ENCODE measurements around the gene TTC22. TPM values are rescaled to one million over a fixed set of nuclear protein-coding genes. Genes with fewer than 3 reads are reported as not detected.

Gene TTC22
- total RNA-seq, 2 experiments from 2014 or later, result 9.1 to 17.9 TPM

- CTCF ChIA-PET, result interaction anchor here (0.6 to 4.5 kb wide), 4 partner anchors 37 to 232 kb away, joined by 3 to 20 read pairs (median 5); partner anchors contain the start of gene TTC22
- ATAC-seq, result peak; percentile 97
- no peaks in the 10 kb centered on the region for H3K36me3 Mint-ChIP-seq
These were observed 36.8 kb downstream of the TTC22 start, which contains the start of gene PARS2 for GRCh38 chr1:54764133-54764921. Gene PARS2 (minus strand): TSS chr1:54764523. CDS start chr1:54759161, 5,362 bp downstream.

GRCh38 chr1:54763816-54764132 is 37.3 kb downstream of the TTC22 start:
- peak overlapping the region; percentile 90 for H3K27ac Mint-ChIP-seq
- peak overlapping the region; percentile 92 for H3K4me3 Mint-ChIP-seq
- ATAC-seq, result no peak
- peaks cover 1% of the 10 kb centered on the region for H3K36me3 Mint-ChIP-seq
- DNase-seq, result peak; percentile 50
- H3K27me3 Mint-ChIP-seq, result no peaks in the 10 kb centered on the region
- H3K4me1 Mint-ChIP-seq, result peaks cover 18% of the 10 kb centered on the region
- CTCF ChIA-PET, result interaction anchor here (0.6 to 4.5 kb wide), 4 partner anchors 37 to 274 kb away, joined by 3 to 20 read pairs (median 3); partner anchors contain the start of gene TTC22
- H3K9me3 Mint-ChIP-seq (ENCODE audit: low read depth), result no peaks in the 10 kb centered on the region

More at GRCh38 chr1:54764133-54764921, 36.8 kb downstream of the TTC22 start, which contains the start of gene PARS2:
- Mint-ChIP-seq H3K4me3 (peak within 1 kb of the TSS; percentile 92), H3K27me3 (no peaks in the 10 kb centered on the region), H3K4me1 (peaks cover 18% of the 10 kb centered on the region), H3K9me3 (ENCODE audit: low read depth) (no peaks in the 10 kb centered on the region), H3K27ac (peak within 1 kb of the TSS; percentile 90)
- peak; percentile 97 for DNase-seq

- no peak for ATAC-seq
- CTCF ChIA-PET, result interaction anchor here (1.2 kb wide), 1 partner anchor 42 kb away, joined by 3 read pairs; no protein-coding TSS in a partner anchor
- peaks cover 14% of the 10 kb centered on the region for H3K4me1 Mint-ChIP-seq
These were observed 42.3 kb downstream of the TTC22 start for GRCh38 chr1:54758678-54759348.

GRCh38 chr1:54757833-54758232 is 43.3 kb downstream of the TTC22 start:
- Mint-ChIP-seq H3K4me3 (no peak overlapping the region), H3K9me3 (ENCODE audit: low read depth) (no peaks in the 10 kb centered on the region), H3K27me3 (no peaks in the 10 kb centered on the region), H3K27ac (no peak overlapping the region), H3K4me1 (peaks cover 6% of the 10 kb centered on the region), H3K36me3 (peaks cover 6% of the 10 kb centered on the region)
- no peak for DNase-seq
- CTCF ChIA-PET, result no interaction called here
- ATAC-seq, result no peak

More at GRCh38 chr1:54758678-54759348, 42.3 kb downstream of the TTC22 start:
- peaks cover 6% of the 10 kb centered on the region for H3K36me3 Mint-ChIP-seq
- no peak overlapping the region for H3K4me3 Mint-ChIP-seq
- no peaks in the 10 kb centered on the region for H3K27me3 Mint-ChIP-seq
- no peaks in the 10 kb centered on the region for H3K9me3 Mint-ChIP-seq (ENCODE audit: low read depth)
- no peak overlapping the region for H3K27ac Mint-ChIP-seq
- DNase-seq, result no peak

GRCh38 chr1:54754486-54755285 is 46.4 kb downstream of the TTC22 start:
- H3K27me3 Mint-ChIP-seq, result no peaks in the 10 kb centered on the region
- no peak for DNase-seq
- no peaks in the 10 kb centered on the region for H3K9me3 Mint-ChIP-seq (ENCODE audit: low read depth)
- ATAC-seq, result no peak
- peaks cover 6% of the 10 kb centered on the region for H3K36me3 Mint-ChIP-seq
- H3K27ac Mint-ChIP-seq, result no peak overlapping the region
- H3K4me3 Mint-ChIP-seq, result no peak overlapping the region
- CTCF ChIA-PET, result no interaction called here
- peaks cover 3% of the 10 kb centered on the region for H3K4me1 Mint-ChIP-seq

GRCh38 chr1:54754045-54754444 is 47.1 kb downstream of the TTC22 start:
- Mint-ChIP-seq H3K27ac (no peak overlapping the region), H3K27me3 (no peaks in the 10 kb centered on the region), H3K4me1 (peaks cover 3% of the 10 kb centered on the region), H3K9me3 (ENCODE audit: low read depth) (no peaks in the 10 kb centered on the region), H3K36me3 (peaks cover 4% of the 10 kb centered on the region), H3K4me3 (no peak overlapping the region)
- ATAC-seq (no peak), DNase-seq (no peak)
- CTCF ChIA-PET, result no interaction called here

- ATAC-seq (no peak), DNase-seq (no peak)
- Mint-ChIP-seq H3K4me3 (no peak overlapping the region), H3K9me3 (ENCODE audit: low read depth) (no peaks in the 10 kb centered on the region), H3K27ac (no peak overlapping the region), H3K27me3 (no peaks in the 10 kb centered on the region), H3K4me1 (peaks cover 3% of the 10 kb centered on the region), H3K36me3 (no peaks in the 10 kb centered on the region)
- CTCF ChIA-PET, result interaction anchor here (0.7 kb wide), 1 partner anchor 55 kb away, joined by 3 read pairs; no protein-coding TSS in a partner anchor
These were observed 49.7 kb downstream of the TTC22 start for GRCh38 chr1:54751426-54751825.

- ATAC-seq (no peak), DNase-seq (no peak)
- no peaks in the 10 kb centered on the region for H3K9me3 Mint-ChIP-seq (ENCODE audit: low read depth)
- H3K36me3 Mint-ChIP-seq, result no peaks in the 10 kb centered on the region
- H3K27ac Mint-ChIP-seq, result no peak overlapping the region
- CTCF ChIA-PET, result interaction anchor here (0.6 to 1.2 kb wide), 2 partner anchors 51 to 174 kb away, joined by 3 to 4 read pairs; no protein-coding TSS in a partner anchor
- no peaks in the 10 kb centered on the region for H3K4me1 Mint-ChIP-seq
- H3K4me3 Mint-ChIP-seq, result no peak overlapping the region
- H3K27me3 Mint-ChIP-seq, result no peaks in the 10 kb centered on the region
These were observed 50.5 kb downstream of the TTC22 start for GRCh38 chr1:54750596-54750995.

GRCh38 chr1:54748094-54748835 is 52.9 kb downstream of the TTC22 start:
- CTCF ChIA-PET, result no interaction called here
- no peaks in the 10 kb centered on the region for H3K4me1 Mint-ChIP-seq
- no peak for DNase-seq
- H3K27ac Mint-ChIP-seq, result no peak overlapping the region
- H3K36me3 Mint-ChIP-seq, result no peaks in the 10 kb centered on the region
- no peaks in the 10 kb centered on the region for H3K9me3 Mint-ChIP-seq (ENCODE audit: low read depth)
- no peak for ATAC-seq
- H3K4me3 Mint-ChIP-seq, result no peak overlapping the region
- H3K27me3 Mint-ChIP-seq, result no peaks in the 10 kb centered on the region

GRCh38 chr1:54745864-54746263 is 55.3 kb downstream of the TTC22 start:
- H3K4me1 Mint-ChIP-seq, result no peaks in the 10 kb centered on the region
- DNase-seq (no peak), ATAC-seq (no peak)
- CTCF ChIA-PET, result no interaction called here
- no peak overlapping the region for H3K27ac Mint-ChIP-seq
- peaks cover 10% of the 10 kb centered on the region for H3K36me3 Mint-ChIP-seq
- no peaks in the 10 kb centered on the region for H3K9me3 Mint-ChIP-seq (ENCODE audit: low read depth)
- no peaks in the 10 kb centered on the region for H3K27me3 Mint-ChIP-seq
- H3K4me3 Mint-ChIP-seq, result no peak overlapping the region

- H3K4me1 Mint-ChIP-seq, result no peaks in the 10 kb centered on the region
- H3K27me3 Mint-ChIP-seq, result no peaks in the 10 kb centered on the region
These were observed 55.8 kb downstream of the TTC22 start for GRCh38 chr1:54745274-54745673.

GRCh38 chr1:54744696-54745095 is 56.4 kb downstream of the TTC22 start:
- peak overlapping the region; percentile 22 for H3K27ac Mint-ChIP-seq
- H3K36me3 Mint-ChIP-seq, result peaks cover 10% of the 10 kb centered on the region
- ATAC-seq (no peak), DNase-seq (no peak)
- no peak overlapping the region for H3K4me3 Mint-ChIP-seq
- H3K9me3 Mint-ChIP-seq (ENCODE audit: low read depth), result no peaks in the 10 kb centered on the region
- H3K4me1 Mint-ChIP-seq, result no peaks in the 10 kb centered on the region
- CTCF ChIA-PET, result no interaction called here
- no peaks in the 10 kb centered on the region for H3K27me3 Mint-ChIP-seq

More at GRCh38 chr1:54745274-54745673, 55.8 kb downstream of the TTC22 start:
- CTCF ChIA-PET, result no interaction called here
- DNase-seq, result no peak
- Mint-ChIP-seq H3K4me3 (no peak overlapping the region), H3K36me3 (peaks cover 10% of the 10 kb centered on the region), H3K27ac (no peak overlapping the region), H3K9me3 (ENCODE audit: low read depth) (no peaks in the 10 kb centered on the region)
- no peak for ATAC-seq
